Fibroblast of lung (primary cell): Measurements from ENCODE around the gene VWA5B1.

Experiments
- EZH2 ChIP-seq: IDR thresholded peaks from 2 replicates; pipeline ENCODE4 v1.5.1; 2012; ENCODE audit warnings: low read length, control low read depth, mild to moderate bottlenecking; ENCODE audit errors: missing control alignments
- TF ChIP-seq, protein P1 (sequence below), 2 donors: IDR thresholded peaks in 1 of 2; conservative IDR thresholded peaks in 1 of 2; 1 replicate in 1 of 2; 2 replicates in 1 of 2; pipeline ENCODE4 v1.5.1; 2011 to 2012; ENCODE audit warnings: low read length in 2 of 2, control low read depth in 1 of 2, inconsistent platforms in 1 of 2, low read depth in 1 of 2, mild to moderate bottlenecking in 1 of 2

DNA sequence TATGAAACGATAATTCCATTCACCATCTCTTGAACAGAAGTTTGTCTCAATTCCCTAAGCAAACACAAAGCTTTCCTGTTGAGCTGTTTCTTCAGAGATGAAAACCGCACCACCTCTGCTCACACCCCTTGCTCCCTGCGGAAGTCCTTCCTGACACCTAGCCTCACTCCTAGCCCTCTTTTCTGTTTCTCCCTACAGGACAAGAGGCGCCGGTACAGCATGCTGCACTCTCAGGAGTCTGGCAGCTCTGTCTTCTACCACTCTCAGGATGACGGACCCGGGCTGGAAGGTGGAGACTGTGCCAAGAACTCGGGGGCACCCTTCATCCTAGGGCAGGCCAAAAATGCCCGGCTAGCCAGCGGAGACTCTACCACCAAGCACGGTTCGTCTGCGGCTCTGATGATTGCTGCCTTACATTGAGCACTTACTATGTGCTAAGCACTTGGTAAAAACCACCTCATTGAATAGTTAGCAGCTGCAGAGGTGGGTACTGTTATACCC, 45.5 kb downstream of the VWA5B1 start:
- TF ChIP-seq, protein P1, sequence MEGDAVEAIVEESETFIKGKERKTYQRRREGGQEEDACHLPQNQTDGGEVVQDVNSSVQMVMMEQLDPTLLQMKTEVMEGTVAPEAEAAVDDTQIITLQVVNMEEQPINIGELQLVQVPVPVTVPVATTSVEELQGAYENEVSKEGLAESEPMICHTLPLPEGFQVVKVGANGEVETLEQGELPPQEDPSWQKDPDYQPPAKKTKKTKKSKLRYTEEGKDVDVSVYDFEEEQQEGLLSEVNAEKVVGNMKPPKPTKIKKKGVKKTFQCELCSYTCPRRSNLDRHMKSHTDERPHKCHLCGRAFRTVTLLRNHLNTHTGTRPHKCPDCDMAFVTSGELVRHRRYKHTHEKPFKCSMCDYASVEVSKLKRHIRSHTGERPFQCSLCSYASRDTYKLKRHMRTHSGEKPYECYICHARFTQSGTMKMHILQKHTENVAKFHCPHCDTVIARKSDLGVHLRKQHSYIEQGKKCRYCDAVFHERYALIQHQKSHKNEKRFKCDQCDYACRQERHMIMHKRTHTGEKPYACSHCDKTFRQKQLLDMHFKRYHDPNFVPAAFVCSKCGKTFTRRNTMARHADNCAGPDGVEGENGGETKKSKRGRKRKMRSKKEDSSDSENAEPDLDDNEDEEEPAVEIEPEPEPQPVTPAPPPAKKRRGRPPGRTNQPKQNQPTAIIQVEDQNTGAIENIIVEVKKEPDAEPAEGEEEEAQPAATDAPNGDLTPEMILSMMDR (conservative IDR thresholded peaks at IDR 0.05 in 1 of 2, IDR thresholded peaks at IDR 0.05 in 1 of 2; ENCODE audit: low read depth in 1 of 2, low read length in 2 of 2): no peak
- TF ChIP-seq EZH2: no peak
